ENCODE measurements around the gene PTRH1.

The PTRH1 gene

GRCh38 chr9:127684576-127684975 is 30.9 kb downstream of the PTRH1 start:
- Histone ChIP-seq H3K9me2 (ENCODE audit: low read depth, low read length) (no peaks in the 10 kb centered on the region), H3K27ac (ENCODE audit: low read depth, low read length, poor library complexity, severe bottlenecking) (no peak overlapping the region), H3K79me2 (ENCODE audit: insufficient read depth, low read length) (no peaks in the 10 kb centered on the region), H4K20me1 (ENCODE audit: insufficient read depth, low read length) (no peaks in the 10 kb centered on the region), H3F3A (ENCODE audit: insufficient read depth, low read length) (no peaks in the 10 kb centered on the region), H3K4me2 (ENCODE audit: low read length) (no peak overlapping the region), H3K9ac (ENCODE audit: low read length) (no peak overlapping the region), H3K4me3 (ENCODE audit: low read depth, low read length, poor library complexity, severe bottlenecking) (no peak overlapping the region), H3K4me1 (ENCODE audit: insufficient read depth, low read length, severe bottlenecking) (no peaks in the 10 kb centered on the region), H2AFZ (ENCODE audit: low read length) (no peak overlapping the region), H3K36me3 (ENCODE audit: insufficient read depth, low read length) (no peaks in the 10 kb centered on the region), H3K9me3 (ENCODE audit: low read length) (no peaks in the 10 kb centered on the region), H3K27me3 (ENCODE audit: insufficient read depth, low read length) (no peaks in the 10 kb centered on the region)
- TF ChIP-seq EZH2 (IDR thresholded peaks at IDR 0.05; ENCODE audit: borderline replicate concordance, low read length) (no peak), CTCF (IDR thresholded peaks at IDR 0.05; ENCODE audit: low read length) (no peak)

GRCh38 chr9:127683723-127684122 is 31.7 kb downstream of the PTRH1 start:
- H4K20me1 ChIP-seq (ENCODE audit: insufficient read depth, low read length): no peaks in the 10 kb centered on the region
- H3K27ac ChIP-seq (ENCODE audit: low read depth, low read length, poor library complexity, severe bottlenecking): no peak overlapping the region
- no peaks in the 10 kb centered on the region for H3K9me2 ChIP-seq (ENCODE audit: low read depth, low read length)
- H2AFZ ChIP-seq (ENCODE audit: low read length): no peak overlapping the region
- H3K79me2 ChIP-seq (ENCODE audit: insufficient read depth, low read length): no peaks in the 10 kb centered on the region
- TF ChIP-seq CTCF (IDR thresholded peaks at IDR 0.05; ENCODE audit: low read length): no peak
- TF ChIP-seq EZH2 (IDR thresholded peaks at IDR 0.05; ENCODE audit: borderline replicate concordance, low read length): no peak
- H3K4me3 ChIP-seq (ENCODE audit: low read depth, low read length, poor library complexity, severe bottlenecking): no peak overlapping the region
- no peaks in the 10 kb centered on the region for H3K27me3 ChIP-seq (ENCODE audit: insufficient read depth, low read length)
- H3F3A ChIP-seq (ENCODE audit: insufficient read depth, low read length): no peaks in the 10 kb centered on the region
- no peaks in the 10 kb centered on the region for H3K4me1 ChIP-seq (ENCODE audit: insufficient read depth, low read length, severe bottlenecking)
- H3K9me3 ChIP-seq (ENCODE audit: low read length): no peaks in the 10 kb centered on the region
- no peaks in the 10 kb centered on the region for H3K36me3 ChIP-seq (ENCODE audit: insufficient read depth, low read length)
- no peak overlapping the region for H3K9ac ChIP-seq (ENCODE audit: low read length)
- H3K4me2 ChIP-seq (ENCODE audit: low read length): no peak overlapping the region

GRCh38 chr9:127682351-127683136 is 32.9 kb downstream of the PTRH1 start:
- Histone ChIP-seq H3K4me1 (ENCODE audit: insufficient read depth, low read length, severe bottlenecking) (no peaks in the 10 kb centered on the region), H3K27me3 (ENCODE audit: insufficient read depth, low read length) (no peaks in the 10 kb centered on the region), H3K9me2 (ENCODE audit: low read depth, low read length) (no peaks in the 10 kb centered on the region), H2AFZ (ENCODE audit: low read length) (no peak overlapping the region), H4K20me1 (ENCODE audit: insufficient read depth, low read length) (no peaks in the 10 kb centered on the region), H3K4me3 (ENCODE audit: low read depth, low read length, poor library complexity, severe bottlenecking) (no peak overlapping the region), H3K4me2 (ENCODE audit: low read length) (no peak overlapping the region), H3K27ac (ENCODE audit: low read depth, low read length, poor library complexity, severe bottlenecking) (no peak overlapping the region), H3K9me3 (ENCODE audit: low read length) (no peaks in the 10 kb centered on the region), H3F3A (ENCODE audit: insufficient read depth, low read length) (no peaks in the 10 kb centered on the region), H3K36me3 (ENCODE audit: insufficient read depth, low read length) (no peaks in the 10 kb centered on the region), H3K79me2 (ENCODE audit: insufficient read depth, low read length) (no peaks in the 10 kb centered on the region), H3K9ac (ENCODE audit: low read length) (no peak overlapping the region)
- TF ChIP-seq EZH2 (IDR thresholded peaks at IDR 0.05; ENCODE audit: borderline replicate concordance, low read length) (no peak), CTCF (IDR thresholded peaks at IDR 0.05; ENCODE audit: low read length) (no peak)

Measured in OCI-LY1 (cell line).